Breast epithelium (tissue), 3 donors: ENCODE data around the gene CCR8.

Experiments
- POLR2AphosphoS5 ChIP-seq, 3 donors: sonication (generic); formaldehyde crosslinking; IDR thresholded peaks; one replicate each; pipeline ENCODE4 v1.6.1; 2017; ENCODE audit warnings: antibody characterized with exemption in 3 of 3
- TF ChIP-seq, protein P1 (sequence below), 3 donors: fragments of 450-650 bp; IDR thresholded peaks; one replicate each; pipeline ENCODE4 v1.5.1; 2016 to 2017; ENCODE audit warnings: antibody characterized with exemption in 3 of 3, mild to moderate bottlenecking in 3 of 3, moderate library complexity in 3 of 3

DNA sequence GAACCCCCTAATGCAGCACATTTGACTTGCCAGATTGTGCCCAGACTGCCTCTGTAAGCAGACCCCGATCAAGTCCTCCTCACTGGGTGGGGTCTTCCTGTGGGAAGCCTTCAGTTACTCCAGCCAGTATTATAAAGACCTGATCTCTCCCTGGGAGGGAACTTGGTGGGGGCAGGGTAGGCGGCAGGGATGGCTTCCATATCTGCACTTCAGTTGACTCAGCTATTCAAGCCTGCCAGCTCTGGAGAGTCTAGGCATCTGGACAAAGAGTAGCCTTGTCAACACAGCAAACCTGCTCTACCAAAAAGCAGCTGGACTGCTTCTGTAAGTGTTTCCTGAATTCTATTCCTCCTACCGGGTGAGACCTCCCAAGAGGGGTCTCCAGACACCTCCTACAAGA, 32.7 kb downstream of the CCR8 start:
- no peak for TF ChIP-seq POLR2AphosphoS5 (IDR thresholded peaks at IDR 0.05)
- TF ChIP-seq, protein P1, sequence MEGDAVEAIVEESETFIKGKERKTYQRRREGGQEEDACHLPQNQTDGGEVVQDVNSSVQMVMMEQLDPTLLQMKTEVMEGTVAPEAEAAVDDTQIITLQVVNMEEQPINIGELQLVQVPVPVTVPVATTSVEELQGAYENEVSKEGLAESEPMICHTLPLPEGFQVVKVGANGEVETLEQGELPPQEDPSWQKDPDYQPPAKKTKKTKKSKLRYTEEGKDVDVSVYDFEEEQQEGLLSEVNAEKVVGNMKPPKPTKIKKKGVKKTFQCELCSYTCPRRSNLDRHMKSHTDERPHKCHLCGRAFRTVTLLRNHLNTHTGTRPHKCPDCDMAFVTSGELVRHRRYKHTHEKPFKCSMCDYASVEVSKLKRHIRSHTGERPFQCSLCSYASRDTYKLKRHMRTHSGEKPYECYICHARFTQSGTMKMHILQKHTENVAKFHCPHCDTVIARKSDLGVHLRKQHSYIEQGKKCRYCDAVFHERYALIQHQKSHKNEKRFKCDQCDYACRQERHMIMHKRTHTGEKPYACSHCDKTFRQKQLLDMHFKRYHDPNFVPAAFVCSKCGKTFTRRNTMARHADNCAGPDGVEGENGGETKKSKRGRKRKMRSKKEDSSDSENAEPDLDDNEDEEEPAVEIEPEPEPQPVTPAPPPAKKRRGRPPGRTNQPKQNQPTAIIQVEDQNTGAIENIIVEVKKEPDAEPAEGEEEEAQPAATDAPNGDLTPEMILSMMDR (IDR thresholded peaks at IDR 0.05), result no peak
